HG03439 (cell line): ENCODE data around the gene CEP97.
"Not testable (repeated sequence)": the region's sequence is repeated elsewhere in the genome, so short reads cannot be mapped to it uniquely, and the experiment has no call there.

Experiments
- ATAC-seq: cut with Tn5 transposase; IDR thresholded peaks from one replicate; pipeline ENCODE4 v1.9.1; 2021; ENCODE audit warnings: mild to moderate bottlenecking, moderate library complexity; ENCODE audit not compliant: unreplicated experiment

CEP97 gene

DNA sequence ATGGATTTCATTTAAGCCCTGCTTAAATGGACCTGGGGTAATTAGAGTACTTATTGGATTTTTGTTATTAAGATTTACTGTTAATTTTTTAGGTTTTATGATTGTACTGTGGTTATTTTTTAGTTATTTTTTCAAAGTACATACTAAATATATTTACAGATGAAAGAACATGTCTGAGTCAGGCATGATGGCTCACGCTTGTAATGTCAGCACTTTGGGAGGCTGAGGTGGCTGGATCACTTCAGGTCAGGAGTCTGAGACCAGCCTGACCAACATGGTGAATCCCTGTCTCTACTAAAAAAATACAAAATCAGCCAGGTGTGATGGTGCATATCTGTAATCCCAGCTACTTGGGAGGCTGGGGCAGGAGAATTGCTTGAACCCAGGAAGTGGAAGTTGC lies 21.7 kb upstream of the CEP97 start:
- no peak for ATAC-seq

DNA sequence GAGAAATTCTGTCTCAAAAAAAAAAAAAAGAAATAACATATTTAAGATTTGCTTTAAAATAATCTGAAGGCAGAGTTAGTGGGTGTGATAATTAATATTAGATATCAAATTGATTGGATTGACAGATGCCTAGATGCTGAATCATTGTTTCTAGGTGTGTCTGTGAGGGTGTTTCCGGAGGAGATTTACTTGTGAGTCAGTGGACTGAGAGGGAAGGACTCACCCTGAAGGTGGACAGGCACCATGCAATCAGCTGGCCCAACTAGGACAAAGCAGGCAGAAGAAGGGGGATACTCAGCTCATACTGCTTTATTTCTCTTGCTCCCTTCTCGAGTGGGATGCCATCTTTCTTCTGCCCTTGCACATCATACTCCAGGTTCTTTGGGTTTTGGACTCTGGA lies 21.2 kb upstream of the CEP97 start:
- no peak for ATAC-seq

GRCh38 chr3:101704639-101705038 lies 19.8 kb upstream of the CEP97 start:
- not testable (repeated sequence) for ATAC-seq

GRCh38 chr3:101709126-101709525 lies 15.3 kb upstream of the CEP97 start:
- ATAC-seq = no peak

DNA sequence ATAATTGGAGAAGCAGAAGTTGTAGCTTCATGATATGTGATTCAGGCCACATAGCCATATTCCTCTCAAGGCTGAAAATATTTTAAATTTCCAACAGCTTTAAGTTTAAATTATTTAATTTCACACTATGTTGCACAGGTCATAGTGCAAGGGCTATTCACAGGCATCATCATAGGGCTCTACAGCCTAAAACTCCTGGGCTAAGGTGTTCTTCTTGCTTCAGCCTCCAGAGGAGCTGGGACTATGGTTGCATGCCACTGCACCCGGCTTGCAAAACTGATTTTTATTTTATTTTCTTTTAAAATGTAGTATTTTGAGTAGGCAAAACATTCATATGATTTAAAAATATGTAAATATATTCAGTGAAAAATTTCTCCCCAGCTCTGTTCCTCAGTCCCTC lies 6.0 kb upstream of the CEP97 start:
- no peak for ATAC-seq

GRCh38 chr3:101719604-101720185 lies 4.7 kb upstream of the CEP97 start:
- ATAC-seq = no peak

- ATAC-seq = no peak
These were observed 3.3 kb upstream of the CEP97 start for GRCh38 chr3:101720851-101721840.

DNA sequence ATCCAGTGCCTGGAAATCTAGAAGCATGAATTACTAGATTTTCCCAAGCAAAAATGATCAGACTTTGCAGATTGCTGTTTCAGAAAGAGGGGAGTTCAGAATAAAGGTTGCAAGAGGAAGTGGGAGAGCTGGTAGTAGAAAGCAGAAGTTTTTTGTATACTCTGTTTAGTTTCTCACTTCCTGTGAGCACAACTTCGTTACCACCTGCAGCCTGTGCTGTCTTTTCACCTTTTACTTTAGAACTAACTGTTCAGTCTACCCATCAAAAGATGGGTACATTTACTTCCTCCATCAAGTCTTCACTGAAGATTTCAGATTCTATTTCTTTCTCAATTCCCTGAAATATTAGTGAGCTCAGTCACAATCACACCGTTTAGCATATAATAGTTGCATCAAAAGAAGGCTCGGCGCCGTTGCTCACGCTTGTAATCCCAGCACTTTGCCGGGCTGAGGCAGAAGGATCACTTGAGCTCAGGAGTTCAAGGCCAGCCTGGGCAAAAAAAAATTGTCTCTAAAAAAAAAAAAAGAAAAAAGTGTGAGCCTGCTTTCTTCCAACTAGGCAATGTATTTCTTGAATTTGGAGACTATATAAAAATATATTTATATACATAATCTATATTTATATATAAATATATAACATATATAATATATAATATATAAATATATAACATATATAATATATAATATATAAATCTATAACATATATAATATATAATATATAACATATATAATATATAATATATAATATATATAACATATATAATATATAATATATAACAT lies 1.8 kb upstream of the CEP97 start:
- peak; percentile 42 for ATAC-seq

DNA sequence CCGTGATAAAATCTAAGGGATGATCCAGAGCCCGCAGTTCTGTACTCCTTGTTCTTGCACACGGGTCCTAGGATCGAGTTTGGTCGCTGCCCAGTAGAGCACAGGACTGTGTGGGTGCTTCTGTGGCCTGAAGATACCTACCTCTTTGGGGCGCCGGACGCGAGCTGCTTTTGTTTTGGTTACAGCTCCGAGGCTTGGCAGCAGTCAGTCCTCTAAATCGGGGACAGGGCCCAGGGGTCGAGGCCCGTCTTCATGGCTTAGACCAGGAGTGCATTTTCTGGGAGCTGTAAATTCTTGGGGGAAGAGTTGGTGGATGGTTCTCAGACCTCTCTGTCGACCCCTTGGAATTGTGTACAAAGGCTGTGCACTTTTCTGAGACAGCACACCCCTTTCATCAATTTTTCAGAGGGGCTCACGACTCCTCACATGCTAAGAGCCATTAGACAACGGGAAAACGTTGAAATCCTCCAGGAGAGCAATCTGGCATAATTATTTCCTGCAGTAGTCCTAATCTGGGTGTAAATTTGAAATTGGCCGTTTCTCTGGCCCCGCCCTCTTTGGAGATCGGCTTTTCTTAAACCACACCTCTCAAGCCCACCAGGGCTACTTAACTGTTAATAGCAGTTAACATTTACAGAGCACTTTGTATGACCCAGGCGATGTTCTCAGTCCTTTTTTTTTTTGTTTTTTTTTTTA lies 928 bp downstream of the CEP97 start:
- peak; percentile 22 for ATAC-seq

DNA sequence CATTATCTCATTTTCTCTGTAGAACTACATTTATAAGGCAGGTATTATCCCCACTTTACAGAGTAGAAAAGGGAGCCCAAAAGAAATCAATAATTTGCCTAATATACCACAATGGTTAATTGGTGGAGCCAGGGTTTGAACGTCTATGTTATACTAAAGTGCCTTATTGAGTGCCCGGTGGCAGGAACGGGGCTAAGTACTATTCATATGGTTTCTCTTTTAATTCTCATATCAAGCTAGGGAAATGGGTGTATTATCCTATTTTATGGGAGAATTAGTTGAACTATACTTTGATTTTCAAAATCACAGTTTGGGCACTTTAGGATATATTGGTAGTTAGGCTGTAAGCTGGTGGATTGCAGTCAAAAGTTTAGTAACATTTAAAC lies 1.5 kb downstream of the CEP97 start:
- no peak for ATAC-seq

GRCh38 chr3:101729586-101729985 lies 5.2 kb downstream of the CEP97 start:
- ATAC-seq = no peak

- no peak for ATAC-seq
These were observed 6.4 kb downstream of the CEP97 start for GRCh38 chr3:101730839-101731238.

GRCh38 chr3:101732240-101732641 lies 7.8 kb downstream of the CEP97 start:
- no peak for ATAC-seq

GRCh38 chr3:101735833-101736232 lies 11.4 kb downstream of the CEP97 start:
- ATAC-seq = no peak

- ATAC-seq = not testable (repeated sequence)
These were observed 17.5 kb downstream of the CEP97 start for GRCh38 chr3:101741914-101742313.

- ATAC-seq = no peak
These were observed 20.4 kb downstream of the CEP97 start for GRCh38 chr3:101744811-101745210.

- not testable (repeated sequence) for ATAC-seq
These were observed 21.5 kb downstream of the CEP97 start for GRCh38 chr3:101745934-101746333.

DNA sequence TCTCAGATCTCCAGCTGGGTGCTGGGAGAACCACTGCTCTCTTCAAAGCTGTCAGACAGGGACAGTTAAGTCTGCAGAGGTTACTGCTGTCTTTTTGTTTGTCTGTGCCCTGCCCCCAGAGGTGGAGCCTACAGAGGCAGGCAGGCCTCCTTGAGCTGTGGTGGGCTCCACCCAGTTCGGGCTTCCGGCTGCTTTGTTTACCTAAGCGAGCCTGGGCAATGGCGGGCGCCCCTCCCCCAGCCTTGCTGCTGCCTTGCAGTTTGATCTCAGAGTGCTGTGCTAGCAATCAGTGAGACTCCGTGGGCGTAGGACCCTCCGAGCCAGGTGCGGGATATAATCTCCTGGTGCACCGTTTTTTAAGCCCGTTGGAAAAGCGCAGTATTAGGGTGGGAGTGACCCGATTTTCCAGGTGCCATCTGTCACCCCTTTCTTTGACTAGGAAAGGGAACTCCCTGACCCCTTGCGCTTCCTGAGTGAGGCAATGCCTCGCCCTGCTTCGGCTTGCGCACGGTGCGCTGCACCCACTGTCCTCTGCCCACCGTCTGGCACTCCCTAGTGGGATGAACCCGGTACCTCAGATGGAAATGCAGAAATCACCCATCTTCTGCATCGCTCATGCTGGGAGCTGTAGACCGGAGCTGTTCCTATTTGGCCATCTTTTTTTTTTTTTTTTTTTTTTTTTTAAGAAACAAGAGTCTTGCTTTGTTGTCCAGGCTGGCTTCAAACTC lies 29.1 kb downstream of the CEP97 start:
- not testable (repeated sequence) for ATAC-seq

DNA sequence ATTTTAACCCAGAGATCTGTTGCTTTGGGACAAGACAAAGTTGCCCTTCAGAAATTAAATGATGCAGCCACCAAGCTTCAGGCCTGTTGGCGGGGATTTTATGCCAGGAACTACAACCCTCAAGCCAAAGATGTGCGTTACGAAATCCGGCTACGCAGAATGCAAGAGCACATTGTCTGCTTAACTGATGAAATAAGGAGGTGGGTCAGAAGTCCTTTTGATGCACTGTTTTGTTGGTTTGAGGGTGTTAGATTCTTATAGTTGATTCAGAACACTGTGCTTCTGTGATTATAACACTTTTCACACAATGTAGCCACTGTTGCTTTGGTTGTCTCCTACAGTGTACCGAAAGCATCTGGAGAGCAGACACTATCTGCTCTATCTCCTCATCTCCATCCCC lies 33.8 kb downstream of the CEP97 start:
- no peak for ATAC-seq

DNA sequence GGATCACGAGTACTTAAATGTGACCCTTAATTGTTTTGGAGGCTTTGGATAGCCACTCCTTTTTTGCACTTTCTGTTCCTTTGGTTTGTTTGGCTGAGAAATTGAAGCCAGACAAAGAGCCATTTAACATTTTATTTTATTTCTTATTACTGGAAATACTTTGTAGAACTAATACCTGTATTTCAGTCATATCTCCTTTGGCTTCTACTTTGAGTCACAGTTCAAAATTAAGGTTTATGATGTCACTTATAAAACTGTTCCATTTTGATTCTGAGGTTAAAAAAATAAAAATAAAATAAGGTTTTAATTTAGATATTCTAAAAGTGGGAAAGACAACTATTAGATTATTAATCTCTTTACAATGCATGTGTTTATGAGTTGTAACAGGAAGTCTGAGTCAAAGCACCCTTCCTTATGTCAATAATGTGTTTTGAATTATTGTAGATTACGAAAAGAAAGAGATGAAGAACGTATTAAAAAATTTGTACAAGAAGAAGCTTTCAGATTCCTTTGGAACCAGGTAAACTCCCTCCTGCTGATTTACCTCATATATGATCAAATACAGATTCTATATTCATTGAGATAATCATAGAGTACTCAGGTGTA lies 37.7 kb downstream of the CEP97 start:
- ATAC-seq = no peak
